HUES64 (cell line): ENCODE measurements around the gene ALKBH5.

Experiments
- H3K27ac ChIP-seq: 2 replicates; pipeline ENCODE4 v1.7.0; 2013; ENCODE audit warnings: low read depth, low read length, inconsistent platforms
- H3K27me3 ChIP-seq: 2 replicates; pipeline ENCODE4 v1.6.1; 2013; ENCODE audit warnings: mild to moderate bottlenecking, low read length; ENCODE audit not compliant: insufficient read depth
- H3K36me3 ChIP-seq: 2 replicates; pipeline ENCODE4 v1.6.1; 2013; ENCODE audit warnings: mild to moderate bottlenecking, low read length; ENCODE audit not compliant: insufficient read depth
- H3K4me1 ChIP-seq: 2 replicates; pipeline ENCODE4 v1.6.1; 2013; ENCODE audit warnings: mild to moderate bottlenecking, low read length, moderate library complexity; ENCODE audit not compliant: insufficient read depth
- H3K4me3 ChIP-seq: 2 replicates; pipeline ENCODE4 v1.5.1; 2013; ENCODE audit warnings: mild to moderate bottlenecking, low read length, moderate library complexity
- H3K9ac ChIP-seq: 2 replicates; pipeline ENCODE4 v1.6.1; 2013; ENCODE audit warnings: mild to moderate bottlenecking, low read depth, low read length
- H3K9me3 ChIP-seq: 2 replicates; pipeline ENCODE4 v1.6.1; 2013; ENCODE audit warnings: low read depth, low read length; ENCODE audit not compliant: insufficient read depth
- WGBS: fragments of 150-250, 120-280 bp; methylation state at CpG from one replicate; pipeline ENCODE4 v1.1.7; 2013; ENCODE audit warnings: missing lambda C conversion rate; 5-methylcytosine and 5-hydroxymethylcytosine counted together

The ALKBH5 gene

GRCh38 chr17:18225121-18225641 is 41.6 kb downstream of the ALKBH5 start, which contains the start of gene LLGL1:
LLGL1 (plus strand) TSS chr17:18225635; CDS start chr17:18225683, 48 bp downstream.
- Histone ChIP-seq H3K27ac (peak within 1 kb of the TSS; percentile 99), H3K9ac (peak within 1 kb of the TSS; percentile 90), H3K36me3 (no peaks in the 10 kb centered on the region), H3K4me1 (peaks cover 11% of the 10 kb centered on the region), H3K27me3 (no peaks in the 10 kb centered on the region), H3K9me3 (no peaks in the 10 kb centered on the region), H3K4me3 (peak within 1 kb of the TSS; percentile 81)
- WGBS = under 1% methylated on average over 60 of the region's 60 CpGs

GRCh38 chr17:18225642-18226283 is 42.1 kb downstream of the ALKBH5 start:
- Histone ChIP-seq H3K27ac (no peak overlapping the region; the same call in 1 of the 2 replicates), H3K4me3 (peak overlapping the region; percentile 81)

GRCh38 chr17:18226284-18226945 is 42.8 kb downstream of the ALKBH5 start:
- Histone ChIP-seq H3K9me3 (no peaks in the 10 kb centered on the region), H3K4me1 (peaks cover 11% of the 10 kb centered on the region), H3K9ac (peak overlapping the region; percentile 69), H3K27me3 (no peaks in the 10 kb centered on the region), H3K4me3 (peak overlapping the region; percentile 81), H3K36me3 (no peaks in the 10 kb centered on the region), H3K27ac (no peak overlapping the region)
- WGBS = 32% methylated on average over 16 of the region's 16 CpGs

More at GRCh38 chr17:18225642-18226283, 42.1 kb downstream of the ALKBH5 start:
- Histone ChIP-seq H3K36me3 (no peaks in the 10 kb centered on the region), H3K4me1 (peaks cover 11% of the 10 kb centered on the region), H3K9me3 (no peaks in the 10 kb centered on the region), H3K9ac (peak overlapping the region; percentile 69), H3K27me3 (no peaks in the 10 kb centered on the region)
- under 1% methylated on average over 53 of the region's 57 CpGs for WGBS

- no peaks in the 10 kb centered on the region for H3K27me3 ChIP-seq
- H3K36me3 ChIP-seq = peaks cover 6% of the 10 kb centered on the region
- H3K4me1 ChIP-seq = peaks cover 11% of the 10 kb centered on the region
- no peak overlapping the region for H3K27ac ChIP-seq
- no peak overlapping the region for H3K4me3 ChIP-seq
- WGBS = 95% methylated on average over 5 of the region's 5 CpGs
- H3K9ac ChIP-seq = no peak overlapping the region
- no peaks in the 10 kb centered on the region for H3K9me3 ChIP-seq
Measured at GRCh38 chr17:18227635-18228034, 44.0 kb downstream of the ALKBH5 start.

GRCh38 chr17:18228176-18228682 is 44.6 kb downstream of the ALKBH5 start:
- Histone ChIP-seq H3K9me3 (no peaks in the 10 kb centered on the region), H3K27me3 (no peaks in the 10 kb centered on the region), H3K27ac (no peak overlapping the region), H3K4me3 (no peak overlapping the region), H3K9ac (no peak overlapping the region), H3K4me1 (peaks cover 11% of the 10 kb centered on the region), H3K36me3 (peaks cover 12% of the 10 kb centered on the region)
- 89% methylated on average over 10 of the region's 10 CpGs for WGBS

GRCh38 chr17:18229254-18229653 is 45.6 kb downstream of the ALKBH5 start:
- no peaks in the 10 kb centered on the region for H3K27me3 ChIP-seq
- 98% methylated on average over 4 of the region's 4 CpGs for WGBS
- H3K4me1 ChIP-seq = peaks cover 5% of the 10 kb centered on the region; the same call in 1 of the 2 replicates
- peaks cover 22% of the 10 kb centered on the region for H3K36me3 ChIP-seq
- no peak overlapping the region for H3K27ac ChIP-seq
- no peaks in the 10 kb centered on the region for H3K9me3 ChIP-seq
- H3K9ac ChIP-seq = no peak overlapping the region; the same call in 1 of the 2 replicates
- H3K4me3 ChIP-seq = no peak overlapping the region

- Histone ChIP-seq H3K36me3 (peaks cover 27% of the 10 kb centered on the region), H3K9me3 (no peaks in the 10 kb centered on the region), H3K4me3 (no peak overlapping the region), H3K27me3 (no peaks in the 10 kb centered on the region), H3K4me1 (0 out of 2 replicates have a peak, but pooled peaks cover 3% of the 10 kb centered on the region), H3K9ac (no peak overlapping the region), H3K27ac (no peak overlapping the region)
- WGBS = 92% methylated on average over 7 of the region's 7 CpGs
Measured at GRCh38 chr17:18229771-18230170, 46.1 kb downstream of the ALKBH5 start.

- H3K27ac ChIP-seq = peak overlapping the region; percentile 35; the same call in 1 of the 2 replicates
Measured at GRCh38 chr17:18230288-18231141, 46.9 kb downstream of the ALKBH5 start.

GRCh38 chr17:18231164-18231563 is 47.5 kb downstream of the ALKBH5 start:
- H3K27ac ChIP-seq = no peak overlapping the region
- H3K4me3 ChIP-seq = no peak overlapping the region
- 62% methylated on average over 9 of the region's 9 CpGs for whole genome bisulfite sequencing
- no peak overlapping the region for H3K9ac ChIP-seq
- no peaks in the 10 kb centered on the region for H3K9me3 ChIP-seq
- no peaks in the 10 kb centered on the region for H3K27me3 ChIP-seq
- H3K36me3 ChIP-seq = peaks cover 41% of the 10 kb centered on the region
- 0 out of 2 replicates have a peak, but pooled peaks cover 3% of the 10 kb centered on the region for H3K4me1 ChIP-seq

More at GRCh38 chr17:18230288-18231141, 46.9 kb downstream of the ALKBH5 start:
- Histone ChIP-seq H3K9me3 (no peaks in the 10 kb centered on the region), H3K36me3 (peaks cover 34% of the 10 kb centered on the region), H3K4me1 (0 out of 2 replicates have a peak, but pooled peaks cover 3% of the 10 kb centered on the region), H3K4me3 (no peak overlapping the region), H3K9ac (0 out of 2 replicates have a peak overlapping the region, but pooled peaks have one; percentile 5), H3K27me3 (no peaks in the 10 kb centered on the region)
- 84% methylated on average over 14 of the region's 14 CpGs for WGBS

GRCh38 chr17:18233803-18234518 is 50.3 kb downstream of the ALKBH5 start:
- Histone ChIP-seq H3K4me3 (no peak overlapping the region), H3K27ac (no peak overlapping the region), H3K4me1 (no peaks in the 10 kb centered on the region), H3K27me3 (no peaks in the 10 kb centered on the region), H3K9me3 (no peaks in the 10 kb centered on the region), H3K36me3 (peaks cover 65% of the 10 kb centered on the region), H3K9ac (no peak overlapping the region)
- WGBS = 95% methylated on average over 22 of the region's 22 CpGs
